ENCODE measurements around the gene AKNAD1. TPM values are rescaled to one million over a fixed set of nuclear protein-coding genes. Genes with fewer than 3 reads are reported as not detected.

Gene AKNAD1
- polyA plus RNA-seq, 1 donor (not counting 4 experiments of a cell fraction or from before 2014, with no cell fraction given), result 6.9 TPM

DNA sequence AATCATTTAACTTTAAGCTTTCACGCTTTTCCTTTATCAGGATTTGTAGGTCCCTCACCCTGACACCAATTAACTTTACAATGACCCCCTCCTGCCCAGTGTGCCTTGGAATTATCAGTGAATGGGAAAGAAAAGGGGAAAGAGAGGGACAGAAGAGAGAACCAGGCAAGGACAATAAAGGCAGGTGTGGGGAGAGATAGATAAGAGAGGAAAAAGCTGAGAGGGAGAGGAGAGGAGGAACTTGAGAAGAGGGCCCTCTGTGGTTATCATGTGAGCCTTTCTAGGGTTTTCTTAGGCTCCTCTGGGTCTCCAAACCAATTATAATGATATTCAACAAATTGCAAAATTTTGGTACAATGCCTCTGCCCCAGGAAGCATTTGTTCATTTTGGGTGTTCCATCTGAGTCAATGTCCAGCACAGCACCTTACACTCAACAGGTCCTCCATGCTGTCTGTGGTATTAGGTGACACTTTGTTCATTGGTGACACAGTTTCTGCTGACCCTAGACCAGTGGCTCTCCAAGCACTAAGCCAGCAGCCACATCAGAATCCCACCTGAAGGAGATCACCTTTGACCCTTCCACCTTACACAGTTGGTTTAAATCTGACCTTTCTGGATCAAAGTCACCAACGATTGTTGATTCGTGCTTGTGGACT lies 14.2 kb downstream of the AKNAD1 start:
- Histone ChIP-seq H3K79me2 (ENCODE audit: control insufficient read depth, insufficient read depth, low read length) (no peaks in the 10 kb centered on the region), H3K27me3 (ENCODE audit: control insufficient read depth, extremely low read depth, insufficient read depth, low read length) (no peaks in the 10 kb centered on the region), H3K27ac (ENCODE audit: control insufficient read depth, insufficient read depth, low read length) (no peak overlapping the region), H4K20me1 (ENCODE audit: control insufficient read depth, extremely low read depth, insufficient read depth, low read length) (no peaks in the 10 kb centered on the region), H3K4me2 (ENCODE audit: control insufficient read depth, extremely low read depth, insufficient read depth, low read depth, low read length) (no peak overlapping the region), H3K4me3 (ENCODE audit: control insufficient read depth in 2 of 3, extremely low read depth in 1 of 3, insufficient read depth in 2 of 3, low read depth in 1 of 3, low read length in 3 of 3) (no peak overlapping the region), H3K9ac (ENCODE audit: control insufficient read depth, extremely low read depth, insufficient read depth, low read length) (no peak overlapping the region), H2AFZ (ENCODE audit: control insufficient read depth, low read length) (no peak overlapping the region), H3K36me3 (ENCODE audit: control insufficient read depth in 2 of 2, extremely low read depth in 1 of 2, insufficient read depth in 2 of 2, low read length in 2 of 2) (no peaks in the 10 kb centered on the region), H3K4me1 (ENCODE audit: control insufficient read depth, extremely low read depth, insufficient read depth, low read length) (peaks cover 19% of the 10 kb centered on the region), H3K9me1 (ENCODE audit: control insufficient read depth, extremely low read depth, insufficient read depth, low read length) (no peaks in the 10 kb centered on the region), H3K9me3 (ENCODE audit: control insufficient read depth, low read depth, low read length) (no peaks in the 10 kb centered on the region)
- dilution Hi-C loops (cut with MboI; ENCODE audit: extremely low pct_ligation_motif_present, low sequenced_read_pairs), result no loop called here
- TF ChIP-seq CTCF (optimal IDR thresholded peaks at IDR 0.05 in 1 of 3, IDR thresholded peaks at IDR 0.05 in 1 of 3, conservative IDR thresholded peaks at IDR 0.05 in 1 of 3; ENCODE audit: extremely low read depth in 1 of 3, insufficient read depth in 2 of 3, low read length in 3 of 3) (no peak), EZH2 (IDR thresholded peaks at IDR 0.05; ENCODE audit: low read length) (no peak)
- DNase-seq (ENCODE audit: low read depth, low spot score) (no peak), FAIRE-seq (no peak)

GRCh38 chr1:108841703-108842102 lies 15.2 kb downstream of the AKNAD1 start:
- no peak overlapping the region for H3K4me3 ChIP-seq (ENCODE audit: control insufficient read depth in 2 of 3, extremely low read depth in 1 of 3, insufficient read depth in 2 of 3, low read depth in 1 of 3, low read length in 3 of 3)
- H3K9me1 ChIP-seq (ENCODE audit: control insufficient read depth, extremely low read depth, insufficient read depth, low read length), result no peaks in the 10 kb centered on the region
- DNase-seq (ENCODE audit: low read depth, low spot score) (no peak), FAIRE-seq (no peak)
- no peak overlapping the region for H3K27ac ChIP-seq (ENCODE audit: control insufficient read depth, insufficient read depth, low read length)
- no peak overlapping the region for H3K9ac ChIP-seq (ENCODE audit: control insufficient read depth, extremely low read depth, insufficient read depth, low read length)
- H3K36me3 ChIP-seq (ENCODE audit: control insufficient read depth in 2 of 2, extremely low read depth in 1 of 2, insufficient read depth in 2 of 2, low read length in 2 of 2), result no peaks in the 10 kb centered on the region
- H3K27me3 ChIP-seq (ENCODE audit: control insufficient read depth, extremely low read depth, insufficient read depth, low read length), result no peaks in the 10 kb centered on the region
- H3K4me2 ChIP-seq (ENCODE audit: control insufficient read depth, extremely low read depth, insufficient read depth, low read depth, low read length), result no peak overlapping the region
- peak overlapping the region; percentile 21 for H2AFZ ChIP-seq (ENCODE audit: control insufficient read depth, low read length)
- no peaks in the 10 kb centered on the region for H3K9me3 ChIP-seq (ENCODE audit: control insufficient read depth, low read depth, low read length)
- dilution Hi-C loops (cut with MboI; ENCODE audit: extremely low pct_ligation_motif_present, low sequenced_read_pairs), result no loop called here
- H3K4me1 ChIP-seq (ENCODE audit: control insufficient read depth, extremely low read depth, insufficient read depth, low read length), result peaks cover 19% of the 10 kb centered on the region
- no peaks in the 10 kb centered on the region for H4K20me1 ChIP-seq (ENCODE audit: control insufficient read depth, extremely low read depth, insufficient read depth, low read length)
- TF ChIP-seq EZH2 (IDR thresholded peaks at IDR 0.05; ENCODE audit: low read length) (no peak), CTCF (optimal IDR thresholded peaks at IDR 0.05 in 1 of 3, IDR thresholded peaks at IDR 0.05 in 1 of 3, conservative IDR thresholded peaks at IDR 0.05 in 1 of 3; ENCODE audit: extremely low read depth in 1 of 3, insufficient read depth in 2 of 3, low read length in 3 of 3) (no peak)
- H3K79me2 ChIP-seq (ENCODE audit: control insufficient read depth, insufficient read depth, low read length), result no peaks in the 10 kb centered on the region
